ENCODE measurements around the gene ANO7.

GRCh38 chr2:241142593-241142992 lies 45.9 kb upstream of the ANO7 start:
- TF ChIP-seq CTCF (IDR thresholded peaks at IDR 0.05; ENCODE audit: low read depth, low read length): no peak
- no peak for TF ChIP-seq EZH2phosphoT487 (IDR thresholded peaks at IDR 0.05; ENCODE audit: low read depth)

Measured in OCI-LY3 (cell line).